Panc1 (cell line): Measurements from ENCODE around the gene TRAF5.

ENCODE experiments used
- TF ChIP-seq, protein P1 (sequence below): fragments of 450-650 bp; IDR thresholded peaks from 2 replicates; pipeline ENCODE4 v1.5.1; 2017; ENCODE audit warnings: mild to moderate bottlenecking
- TF ChIP-seq, protein P2 (sequence below), 2 experiments: IDR thresholded peaks; 2 replicates each; pipeline ENCODE4 v1.6.1; 2011 to 2012; ENCODE audit warnings: low read depth in 2 of 2, control low read depth in 1 of 2, low read length in 1 of 2, mild to moderate bottlenecking in 1 of 2, moderate library complexity in 1 of 2; ENCODE audit not compliant: insufficient read depth in 1 of 2

DNA sequence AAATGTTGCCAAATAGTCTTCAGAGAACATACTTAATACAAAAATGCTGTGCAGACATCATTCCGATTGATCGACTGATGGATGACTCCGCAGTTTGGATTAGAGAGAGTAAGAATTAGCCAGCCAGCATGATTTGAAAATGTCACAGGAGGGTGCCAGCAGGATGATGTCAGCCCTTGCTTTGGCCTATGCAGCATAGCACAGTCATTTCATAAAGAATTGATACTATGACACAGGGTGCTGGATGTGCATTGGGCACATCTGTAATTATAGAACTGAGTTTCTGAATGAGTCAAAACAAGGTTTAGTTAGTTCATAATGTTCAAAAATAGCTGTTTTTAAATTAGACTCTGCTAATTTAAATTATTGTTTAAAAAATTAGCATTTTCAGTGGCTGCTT, 21.6 kb upstream of the TRAF5 start:
- TF ChIP-seq, protein P1, sequence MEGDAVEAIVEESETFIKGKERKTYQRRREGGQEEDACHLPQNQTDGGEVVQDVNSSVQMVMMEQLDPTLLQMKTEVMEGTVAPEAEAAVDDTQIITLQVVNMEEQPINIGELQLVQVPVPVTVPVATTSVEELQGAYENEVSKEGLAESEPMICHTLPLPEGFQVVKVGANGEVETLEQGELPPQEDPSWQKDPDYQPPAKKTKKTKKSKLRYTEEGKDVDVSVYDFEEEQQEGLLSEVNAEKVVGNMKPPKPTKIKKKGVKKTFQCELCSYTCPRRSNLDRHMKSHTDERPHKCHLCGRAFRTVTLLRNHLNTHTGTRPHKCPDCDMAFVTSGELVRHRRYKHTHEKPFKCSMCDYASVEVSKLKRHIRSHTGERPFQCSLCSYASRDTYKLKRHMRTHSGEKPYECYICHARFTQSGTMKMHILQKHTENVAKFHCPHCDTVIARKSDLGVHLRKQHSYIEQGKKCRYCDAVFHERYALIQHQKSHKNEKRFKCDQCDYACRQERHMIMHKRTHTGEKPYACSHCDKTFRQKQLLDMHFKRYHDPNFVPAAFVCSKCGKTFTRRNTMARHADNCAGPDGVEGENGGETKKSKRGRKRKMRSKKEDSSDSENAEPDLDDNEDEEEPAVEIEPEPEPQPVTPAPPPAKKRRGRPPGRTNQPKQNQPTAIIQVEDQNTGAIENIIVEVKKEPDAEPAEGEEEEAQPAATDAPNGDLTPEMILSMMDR, result no peak
- TF ChIP-seq, protein P2, sequence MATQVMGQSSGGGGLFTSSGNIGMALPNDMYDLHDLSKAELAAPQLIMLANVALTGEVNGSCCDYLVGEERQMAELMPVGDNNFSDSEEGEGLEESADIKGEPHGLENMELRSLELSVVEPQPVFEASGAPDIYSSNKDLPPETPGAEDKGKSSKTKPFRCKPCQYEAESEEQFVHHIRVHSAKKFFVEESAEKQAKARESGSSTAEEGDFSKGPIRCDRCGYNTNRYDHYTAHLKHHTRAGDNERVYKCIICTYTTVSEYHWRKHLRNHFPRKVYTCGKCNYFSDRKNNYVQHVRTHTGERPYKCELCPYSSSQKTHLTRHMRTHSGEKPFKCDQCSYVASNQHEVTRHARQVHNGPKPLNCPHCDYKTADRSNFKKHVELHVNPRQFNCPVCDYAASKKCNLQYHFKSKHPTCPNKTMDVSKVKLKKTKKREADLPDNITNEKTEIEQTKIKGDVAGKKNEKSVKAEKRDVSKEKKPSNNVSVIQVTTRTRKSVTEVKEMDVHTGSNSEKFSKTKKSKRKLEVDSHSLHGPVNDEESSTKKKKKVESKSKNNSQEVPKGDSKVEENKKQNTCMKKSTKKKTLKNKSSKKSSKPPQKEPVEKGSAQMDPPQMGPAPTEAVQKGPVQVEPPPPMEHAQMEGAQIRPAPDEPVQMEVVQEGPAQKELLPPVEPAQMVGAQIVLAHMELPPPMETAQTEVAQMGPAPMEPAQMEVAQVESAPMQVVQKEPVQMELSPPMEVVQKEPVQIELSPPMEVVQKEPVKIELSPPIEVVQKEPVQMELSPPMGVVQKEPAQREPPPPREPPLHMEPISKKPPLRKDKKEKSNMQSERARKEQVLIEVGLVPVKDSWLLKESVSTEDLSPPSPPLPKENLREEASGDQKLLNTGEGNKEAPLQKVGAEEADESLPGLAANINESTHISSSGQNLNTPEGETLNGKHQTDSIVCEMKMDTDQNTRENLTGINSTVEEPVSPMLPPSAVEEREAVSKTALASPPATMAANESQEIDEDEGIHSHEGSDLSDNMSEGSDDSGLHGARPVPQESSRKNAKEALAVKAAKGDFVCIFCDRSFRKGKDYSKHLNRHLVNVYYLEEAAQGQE (IDR thresholded peaks at IDR 0.05; ENCODE audit: insufficient read depth in 1 of 2, low read depth in 2 of 2, low read length in 1 of 2), result no peak
